ENCODE data around the gene APOC3. TPM values are rescaled to one million over a fixed set of nuclear protein-coding genes. Genes with fewer than 3 reads are reported as not detected.

The APOC3 gene
- not detected for total RNA-seq

DNA sequence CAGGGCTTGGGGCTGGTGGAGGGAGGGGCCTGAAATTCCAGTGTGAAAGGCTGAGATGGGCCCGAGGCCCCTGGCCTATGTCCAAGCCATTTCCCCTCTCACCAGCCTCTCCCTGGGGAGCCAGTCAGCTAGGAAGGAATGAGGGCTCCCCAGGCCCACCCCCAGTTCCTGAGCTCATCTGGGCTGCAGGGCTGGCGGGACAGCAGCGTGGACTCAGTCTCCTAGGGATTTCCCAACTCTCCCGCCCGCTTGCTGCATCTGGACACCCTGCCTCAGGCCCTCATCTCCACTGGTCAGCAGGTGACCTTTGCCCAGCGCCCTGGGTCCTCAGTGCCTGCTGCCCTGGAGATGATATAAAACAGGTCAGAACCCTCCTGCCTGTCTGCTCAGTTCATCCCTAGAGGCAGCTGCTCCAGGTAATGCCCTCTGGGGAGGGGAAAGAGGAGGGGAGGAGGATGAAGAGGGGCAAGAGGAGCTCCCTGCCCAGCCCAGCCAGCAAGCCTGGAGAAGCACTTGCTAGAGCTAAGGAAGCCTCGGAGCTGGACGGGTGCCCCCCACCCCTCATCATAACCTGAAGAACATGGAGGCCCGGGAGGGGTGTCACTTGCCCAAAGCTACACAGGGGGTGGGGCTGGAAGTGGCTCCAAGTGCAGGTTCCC is at the start of gene APOC3:
APOC3 (plus strand) TSS at position 383 of the 659 bp plus-strand sequence. CDS start 676 bp downstream, outside the sequence.
- no peak for DNase-seq

DNA sequence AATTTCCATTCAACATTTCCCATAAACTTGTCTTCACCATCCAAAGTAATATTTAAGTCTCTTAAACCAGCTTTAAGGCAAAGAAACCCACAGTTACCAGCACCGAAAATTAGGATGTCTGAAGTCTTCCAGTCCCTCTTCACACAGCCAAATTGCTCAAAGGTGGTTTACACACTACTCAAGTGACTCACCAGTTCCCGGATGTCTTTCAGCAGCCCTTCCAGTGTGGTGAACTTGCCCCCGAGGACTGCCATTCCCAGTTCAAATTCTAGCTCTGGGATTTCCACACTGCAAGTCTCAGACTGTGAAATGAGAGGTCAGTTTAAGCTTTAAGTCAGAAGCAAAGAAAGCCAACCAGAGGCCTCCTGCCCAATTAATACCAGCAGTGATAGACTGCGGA is 47.0 kb upstream of the APOC3 start:
- H3K27ac Mint-ChIP-seq, result peak overlapping the region; percentile 90
- H3K9me3 Mint-ChIP-seq, result no peaks in the 10 kb centered on the region
- ATAC-seq (replicated peaks in 1 of 2) (peak; percentile 45 to 76), DNase-seq (no peak)
- no peaks in the 10 kb centered on the region for H3K27me3 Mint-ChIP-seq (ENCODE audit: low read depth)
- peak overlapping the region in 1 of 2 donors; percentile 72 for H3K4me3 Mint-ChIP-seq
- H3K36me3 Mint-ChIP-seq (ENCODE audit: insufficient read depth in 2 of 2), result peaks cover 35 to 43% of the 10 kb centered on the region in 2 donors
- peaks cover 91% of the 10 kb centered on the region for H3K4me1 Mint-ChIP-seq (ENCODE audit: low read depth)

More for the DNA sequence above, at the start of gene APOC3:
- H3K9me3 Mint-ChIP-seq, result no peaks in the 10 kb centered on the region
- H3K27me3 Mint-ChIP-seq (ENCODE audit: low read depth), result no peaks in the 10 kb centered on the region
- H3K4me3 Mint-ChIP-seq, result no peak within 1 kb of the TSS
- H3K36me3 Mint-ChIP-seq (ENCODE audit: insufficient read depth in 2 of 2), result no peaks in the 10 kb centered on the region
- H3K4me1 Mint-ChIP-seq (ENCODE audit: low read depth), result peaks cover under 1% of the 10 kb centered on the region
- no peak for ATAC-seq (replicated peaks in 1 of 2)
- no peak within 1 kb of the TSS for H3K27ac Mint-ChIP-seq

DNA sequence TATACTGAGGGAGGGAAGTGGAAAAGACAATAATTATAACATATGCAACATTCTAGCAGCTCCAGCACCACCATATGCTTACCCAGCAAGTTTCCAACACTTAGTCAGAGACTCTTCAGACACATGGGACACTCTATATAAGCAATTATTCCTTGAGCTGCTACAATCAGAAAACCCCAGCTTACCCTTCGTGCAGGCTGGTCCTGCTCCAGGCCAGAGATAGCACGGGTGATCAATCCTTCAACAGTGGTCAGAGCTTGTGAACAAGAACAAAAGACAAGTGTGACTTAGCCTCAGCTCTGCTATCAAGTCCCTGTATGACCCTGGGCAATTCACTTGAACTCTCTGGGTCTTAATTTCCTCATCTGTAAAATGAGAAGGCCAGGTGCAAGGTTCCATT is 43.4 kb upstream of the APOC3 start:
- Mint-ChIP-seq H3K4me3 (peak overlapping the region; percentile 87 to 94), H3K4me1 (ENCODE audit: low read depth) (peaks cover 76% of the 10 kb centered on the region), H3K27ac (peak overlapping the region; percentile 81), H3K36me3 (ENCODE audit: insufficient read depth in 2 of 2) (peaks cover 20 to 26% of the 10 kb centered on the region in 2 donors), H3K9me3 (no peaks in the 10 kb centered on the region), H3K27me3 (ENCODE audit: low read depth) (no peaks in the 10 kb centered on the region)
- ATAC-seq (replicated peaks in 1 of 2) (no peak), DNase-seq (no peak)

DNA sequence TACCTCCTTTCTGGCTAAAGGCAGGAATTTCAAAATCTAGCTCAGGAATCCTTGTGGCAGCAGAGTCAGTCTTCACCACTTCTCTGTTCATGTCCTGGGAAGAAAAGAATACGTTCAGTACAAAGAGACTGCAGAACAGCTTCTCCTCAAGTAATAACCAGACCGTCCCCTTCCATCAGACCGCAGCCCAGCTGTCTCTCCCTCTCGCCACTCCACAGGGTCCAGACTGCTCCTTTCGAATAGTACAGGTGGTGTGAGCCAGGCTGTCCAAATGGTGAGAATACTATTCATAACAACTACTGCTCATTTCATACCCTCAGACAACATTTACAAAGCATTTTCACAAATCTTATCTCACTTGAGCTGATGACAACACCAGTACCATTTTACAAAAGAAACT is 42.7 kb upstream of the APOC3 start:
- ATAC-seq (replicated peaks in 1 of 2) (no peak), DNase-seq (no peak)
- Mint-ChIP-seq H3K4me3 (peak overlapping the region; percentile 87 to 94), H3K4me1 (ENCODE audit: low read depth) (peaks cover 74% of the 10 kb centered on the region), H3K27me3 (ENCODE audit: low read depth) (no peaks in the 10 kb centered on the region), H3K9me3 (no peaks in the 10 kb centered on the region), H3K36me3 (ENCODE audit: insufficient read depth in 2 of 2) (peaks cover 15 to 26% of the 10 kb centered on the region in 2 donors), H3K27ac (peak overlapping the region; percentile 81)

DNA sequence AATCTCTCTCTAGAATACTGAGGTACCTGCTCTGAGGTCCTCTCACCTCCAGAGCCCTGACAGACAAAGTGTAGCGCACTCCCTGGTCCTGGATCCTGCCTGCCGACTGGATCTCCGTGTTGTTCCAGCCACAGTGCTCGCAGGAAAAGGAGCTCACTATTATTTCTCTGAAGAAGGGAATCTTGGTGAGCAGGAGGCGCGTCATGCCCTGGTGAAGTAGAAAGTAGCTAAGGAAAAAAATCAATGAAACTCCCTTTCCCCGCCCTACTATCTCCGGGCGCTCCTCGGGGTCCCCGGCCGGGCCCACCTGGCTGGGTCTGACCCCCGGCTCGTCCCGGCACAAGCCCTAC is 42.3 kb upstream of the APOC3 start:
- DNase-seq (no peak), ATAC-seq (replicated peaks in 1 of 2) (peak in 1 of 2 donors; percentile 12)
- no peaks in the 10 kb centered on the region for H3K27me3 Mint-ChIP-seq (ENCODE audit: low read depth)
- peak overlapping the region; percentile 81 for H3K27ac Mint-ChIP-seq
- peaks cover 12 to 22% of the 10 kb centered on the region in 2 donors for H3K36me3 Mint-ChIP-seq (ENCODE audit: insufficient read depth in 2 of 2)
- peak overlapping the region; percentile 87 to 94 for H3K4me3 Mint-ChIP-seq
- peaks cover 70% of the 10 kb centered on the region for H3K4me1 Mint-ChIP-seq (ENCODE audit: low read depth)
- H3K9me3 Mint-ChIP-seq, result no peaks in the 10 kb centered on the region

DNA sequence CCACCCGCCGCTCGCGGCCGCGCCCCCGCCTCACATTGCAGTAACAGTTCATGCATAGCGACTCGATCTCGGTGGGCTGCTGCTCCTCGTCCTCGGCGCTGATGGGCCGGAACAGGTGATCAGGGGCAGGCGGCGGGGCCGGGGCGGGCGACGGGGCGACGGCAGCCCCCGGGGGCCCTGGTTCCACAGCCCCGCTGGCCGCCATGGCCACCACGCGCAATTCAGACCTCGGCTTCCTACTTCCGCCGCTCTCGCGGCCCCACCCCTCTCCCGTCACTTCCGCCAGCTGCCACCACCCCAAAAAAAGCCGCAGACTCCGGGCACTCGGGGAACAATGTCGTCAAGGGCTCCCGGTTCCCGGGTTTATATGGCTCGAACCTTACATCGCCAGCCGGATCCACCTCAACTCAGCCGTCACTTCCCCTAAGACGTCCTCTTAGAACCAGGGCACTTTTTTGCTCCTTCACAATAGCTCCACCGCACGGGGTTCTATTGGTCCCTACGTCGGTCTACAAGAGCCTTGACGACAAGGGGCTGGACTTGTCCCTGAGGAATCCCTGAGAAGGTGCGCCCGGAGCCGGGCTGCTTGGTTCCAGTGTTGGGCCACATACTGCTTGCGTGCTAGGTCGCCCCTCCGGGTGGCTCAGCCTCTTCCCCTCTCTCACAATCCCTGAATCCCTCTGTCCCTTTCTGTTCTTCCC is 41.8 kb upstream of the APOC3 start, which contains the start of gene ZPR1:
ZPR1 (minus strand) TSS at position 238 of the 701 bp plus-strand sequence; CDS start at position 205, 33 bp downstream.
- ATAC-seq (replicated peaks in 1 of 2) (peak; percentile 90 to 91), DNase-seq (peak; percentile 88 to 91)
- Mint-ChIP-seq H3K4me1 (ENCODE audit: low read depth) (peaks cover 67% of the 10 kb centered on the region), H3K9me3 (no peaks in the 10 kb centered on the region), H3K27ac (peak within 1 kb of the TSS; percentile 81), H3K36me3 (ENCODE audit: insufficient read depth in 2 of 2) (peaks cover 11 to 18% of the 10 kb centered on the region in 2 donors), H3K27me3 (ENCODE audit: low read depth) (no peaks in the 10 kb centered on the region), H3K4me3 (peak within 1 kb of the TSS; percentile 87 to 94)

DNA sequence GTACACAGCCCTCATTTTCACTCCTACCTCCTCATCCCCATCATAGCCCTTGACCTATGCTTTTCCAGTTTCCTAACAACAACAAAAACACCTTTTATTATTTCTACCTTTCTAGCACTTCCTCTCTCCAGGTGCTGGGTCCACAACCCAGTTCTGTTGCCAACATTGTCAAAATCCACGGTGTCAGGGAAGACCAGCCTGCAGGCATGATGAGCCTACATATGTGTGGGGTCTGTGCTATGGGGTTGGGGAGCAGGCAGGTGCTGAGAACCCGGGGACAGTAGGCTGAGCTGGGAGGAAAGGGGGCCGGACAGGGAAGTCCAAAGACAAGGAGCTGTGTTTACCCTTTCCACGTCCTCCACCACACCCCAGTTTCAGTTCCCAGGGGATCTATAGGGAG is 41.2 kb upstream of the APOC3 start:
- Mint-ChIP-seq H3K27ac (peak overlapping the region; percentile 75), H3K9me3 (no peaks in the 10 kb centered on the region), H3K27me3 (ENCODE audit: low read depth) (no peaks in the 10 kb centered on the region), H3K4me3 (peak overlapping the region; percentile 87 to 94), H3K36me3 (ENCODE audit: insufficient read depth in 2 of 2) (peaks cover 9 to 16% of the 10 kb centered on the region in 2 donors), H3K4me1 (ENCODE audit: low read depth) (peaks cover 64% of the 10 kb centered on the region)
- ATAC-seq (replicated peaks in 1 of 2) (no peak), DNase-seq (no peak)

DNA sequence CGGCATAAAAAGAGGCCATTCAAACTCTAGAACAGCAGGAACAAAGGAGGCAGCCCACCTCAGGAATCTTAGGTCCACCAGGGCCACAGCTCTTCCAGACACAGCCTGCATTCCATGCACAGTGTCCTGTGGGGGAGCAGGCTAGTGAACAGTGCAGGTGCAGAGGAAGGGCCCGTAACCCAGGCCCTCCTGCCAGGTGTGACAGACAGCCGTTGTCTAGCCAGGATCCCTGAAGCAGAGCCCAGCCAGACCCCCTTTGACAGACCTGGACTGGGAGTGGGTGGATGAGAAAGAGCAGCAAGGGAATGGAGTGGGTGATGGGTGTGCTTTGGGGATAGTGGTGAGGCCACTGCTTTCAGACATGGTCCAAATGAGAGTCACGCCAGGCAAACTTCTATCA is 40.7 kb upstream of the APOC3 start:
- H3K4me3 Mint-ChIP-seq, result peak overlapping the region; percentile 87 to 94
- no peak for DNase-seq
- no peaks in the 10 kb centered on the region for H3K9me3 Mint-ChIP-seq
- H3K4me1 Mint-ChIP-seq (ENCODE audit: low read depth), result peaks cover 60% of the 10 kb centered on the region
- peaks cover 9 to 15% of the 10 kb centered on the region in 2 donors for H3K36me3 Mint-ChIP-seq (ENCODE audit: insufficient read depth in 2 of 2)
- ATAC-seq (replicated peaks in 1 of 2), result no peak
- H3K27me3 Mint-ChIP-seq (ENCODE audit: low read depth), result no peaks in the 10 kb centered on the region
- H3K27ac Mint-ChIP-seq, result no peak overlapping the region

DNA sequence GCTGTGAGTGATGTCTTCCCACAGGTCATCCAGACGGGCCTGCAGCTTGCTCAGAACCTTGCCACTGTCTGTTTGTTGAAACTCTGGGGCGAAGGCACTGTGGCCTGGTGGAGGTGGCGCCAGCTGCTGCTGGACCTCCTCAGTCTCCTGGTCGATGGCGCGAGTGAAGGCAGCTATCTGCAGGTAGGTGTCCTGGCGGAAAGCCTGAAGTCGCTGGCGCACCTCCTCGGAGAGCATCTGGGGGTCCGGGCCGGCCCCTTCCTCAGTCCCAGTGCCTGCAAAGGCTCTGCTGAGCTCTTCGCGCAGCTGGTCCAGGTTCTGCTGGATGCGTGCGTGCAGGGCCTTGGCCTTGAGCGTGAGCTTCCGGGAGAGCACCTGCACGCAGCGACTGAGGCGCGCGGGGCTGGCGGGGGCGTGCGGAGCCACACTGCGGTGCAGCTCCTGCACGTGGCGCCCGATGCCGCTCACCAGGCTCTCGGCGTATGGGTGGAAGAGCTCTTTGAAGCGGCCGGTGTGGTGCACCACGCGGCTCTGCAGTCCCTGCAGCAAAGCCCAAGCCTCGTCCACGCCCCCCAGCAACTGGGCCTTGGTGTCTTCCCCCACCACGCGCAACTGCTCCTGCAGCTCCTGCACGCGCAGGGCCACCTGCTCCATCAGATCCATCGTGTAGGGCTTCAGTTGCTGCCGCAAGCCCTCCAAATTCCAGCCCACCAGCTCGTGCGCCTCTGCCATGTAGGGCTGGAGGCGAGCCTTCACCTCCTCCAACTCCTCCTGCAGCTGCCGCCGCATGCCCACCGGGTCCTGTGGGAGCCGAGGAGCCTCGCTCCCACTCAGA is 39.3 kb upstream of the APOC3 start:
- Mint-ChIP-seq H3K27ac (no peak overlapping the region), H3K36me3 (ENCODE audit: insufficient read depth in 2 of 2) (peaks cover 4 to 7% of the 10 kb centered on the region in 2 donors), H3K9me3 (no peaks in the 10 kb centered on the region), H3K4me1 (ENCODE audit: low read depth) (peaks cover 46% of the 10 kb centered on the region), H3K4me3 (no peak overlapping the region), H3K27me3 (ENCODE audit: low read depth) (no peaks in the 10 kb centered on the region)
- ATAC-seq (replicated peaks in 1 of 2) (no peak), DNase-seq (no peak)

DNA sequence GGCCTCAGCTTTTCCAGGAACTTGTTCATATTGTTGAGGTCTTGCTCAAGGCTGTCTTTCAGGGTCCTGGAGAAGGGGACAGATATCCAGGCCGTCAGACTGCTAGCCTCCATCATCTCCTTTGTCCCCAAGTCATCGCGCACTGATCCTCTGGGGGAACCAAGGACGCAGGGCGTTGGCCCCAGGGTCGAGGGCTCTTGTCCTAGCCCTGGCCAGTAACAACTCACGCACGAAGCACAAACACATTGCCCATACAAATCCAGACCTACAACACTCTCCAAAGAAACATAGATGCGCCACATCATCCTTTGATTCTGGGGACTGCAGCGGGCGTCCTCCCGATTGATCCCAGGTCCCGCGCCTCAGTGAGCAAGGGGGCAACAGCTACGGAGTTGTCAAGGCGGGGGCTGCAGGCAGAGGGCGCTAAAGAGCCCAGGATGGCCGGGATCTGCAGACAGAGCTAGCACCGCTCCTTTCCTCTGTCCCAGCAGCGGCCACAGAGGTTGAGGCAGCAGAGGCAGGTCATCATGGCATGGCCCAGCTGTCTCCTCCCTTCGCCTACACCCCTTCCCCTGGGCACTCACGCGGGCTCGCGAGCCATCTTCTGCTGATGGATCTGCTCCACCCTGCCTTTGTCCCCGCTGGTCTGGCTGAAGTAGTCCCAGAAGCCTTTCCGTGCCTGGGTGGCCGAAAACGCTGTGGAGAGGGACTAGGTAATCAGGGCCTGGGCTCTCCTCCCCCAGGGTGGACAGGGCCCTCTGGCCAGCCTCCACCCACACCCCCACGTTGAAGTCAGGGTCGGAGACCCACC is 38.5 kb upstream of the APOC3 start:
- H3K9me3 Mint-ChIP-seq, result no peaks in the 10 kb centered on the region
- H3K27me3 Mint-ChIP-seq (ENCODE audit: low read depth), result no peaks in the 10 kb centered on the region
- H3K4me3 Mint-ChIP-seq, result peak overlapping the region in 1 of 2 donors; percentile 10
- H3K4me1 Mint-ChIP-seq (ENCODE audit: low read depth), result peaks cover 37% of the 10 kb centered on the region
- DNase-seq (peak; percentile 80 to 85), ATAC-seq (replicated peaks in 1 of 2) (peak; percentile 59 to 61)
- peaks cover 3 to 4% of the 10 kb centered on the region in 2 donors for H3K36me3 Mint-ChIP-seq (ENCODE audit: insufficient read depth in 2 of 2)
- no peak overlapping the region for H3K27ac Mint-ChIP-seq

DNA sequence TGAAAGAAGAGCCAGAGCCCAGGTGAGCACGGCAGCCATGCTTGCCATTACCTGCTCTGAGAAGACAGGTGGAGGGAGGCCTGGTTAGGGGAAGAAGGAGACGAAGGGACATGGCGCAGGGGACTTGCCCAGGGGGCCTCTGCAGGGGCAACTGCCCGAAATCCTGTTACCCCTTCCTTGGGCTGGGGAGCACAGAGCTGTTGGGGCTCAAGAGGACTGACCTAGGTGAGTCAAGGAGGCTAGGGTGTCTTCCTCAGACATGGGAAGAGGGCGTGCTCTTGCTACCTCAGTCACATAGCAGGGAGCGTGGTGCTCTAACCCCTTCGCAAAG is 37.9 kb upstream of the APOC3 start, which contains the start of gene APOA5:
APOA5 (minus strand) TSS at position 67 of the 331 bp plus-strand sequence; CDS start at position 48, 19 bp downstream.
- peaks cover 3 to 4% of the 10 kb centered on the region in 2 donors for H3K36me3 Mint-ChIP-seq (ENCODE audit: insufficient read depth in 2 of 2)
- ATAC-seq (replicated peaks in 1 of 2) (no peak), DNase-seq (no peak)
- no peak within 1 kb of the TSS for H3K27ac Mint-ChIP-seq
- H3K27me3 Mint-ChIP-seq (ENCODE audit: low read depth), result no peaks in the 10 kb centered on the region
- no peaks in the 10 kb centered on the region for H3K9me3 Mint-ChIP-seq
- peak within 1 kb of the TSS in 1 of 2 donors; percentile 10 for H3K4me3 Mint-ChIP-seq
- peaks cover 33% of the 10 kb centered on the region for H3K4me1 Mint-ChIP-seq (ENCODE audit: low read depth)

DNA sequence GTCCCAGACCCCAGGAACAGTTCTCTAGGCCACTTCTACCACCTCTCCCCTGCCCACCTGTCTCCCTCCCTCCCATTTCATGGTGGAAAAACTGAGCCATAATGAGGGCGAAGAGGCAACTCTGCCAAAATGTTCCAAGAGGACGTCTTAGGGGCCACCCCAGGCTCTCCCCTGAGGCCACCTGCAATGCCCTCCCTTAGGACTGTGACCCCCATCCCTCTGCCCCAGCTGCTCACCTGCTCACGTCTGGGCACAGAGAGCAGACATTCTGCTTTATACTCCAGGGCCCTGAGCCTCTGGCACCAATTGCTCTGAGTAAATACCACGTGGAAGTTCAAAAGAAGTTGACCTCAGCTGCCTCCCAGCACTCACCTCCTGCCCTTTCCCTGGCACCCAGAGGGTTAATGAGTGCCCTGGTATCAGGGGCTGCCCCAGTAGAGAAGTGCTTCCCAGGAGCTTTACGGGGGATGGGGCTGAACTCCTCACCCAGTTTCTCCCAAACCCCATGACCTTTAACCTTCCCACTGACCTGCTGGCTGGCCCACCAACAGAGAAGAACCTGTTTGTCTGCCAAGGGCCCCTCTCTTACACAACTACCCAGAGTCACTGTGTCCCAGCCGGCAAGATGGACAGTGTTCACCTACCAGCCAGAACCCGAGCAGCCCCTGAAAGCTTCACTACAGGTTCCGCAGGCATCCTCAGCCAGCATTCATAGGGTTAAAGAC is 37.4 kb upstream of the APOC3 start:
- ATAC-seq (replicated peaks in 1 of 2) (no peak), DNase-seq (no peak)
- no peaks in the 10 kb centered on the region for H3K9me3 Mint-ChIP-seq
- H3K27ac Mint-ChIP-seq, result no peak overlapping the region
- peaks cover 28% of the 10 kb centered on the region for H3K4me1 Mint-ChIP-seq (ENCODE audit: low read depth)
- no peaks in the 10 kb centered on the region for H3K36me3 Mint-ChIP-seq (ENCODE audit: insufficient read depth in 2 of 2)
- H3K27me3 Mint-ChIP-seq (ENCODE audit: low read depth), result no peaks in the 10 kb centered on the region
- no peak overlapping the region for H3K4me3 Mint-ChIP-seq

Data from activated T-cell treated with anti-CD3 and anti-CD28 coated beads, Interleukin-2, amount 50 U/mL, for 72 hours (primary cell).